ENCODE results near the gene CTNNA1. TPM values are rescaled to one million over a fixed set of nuclear protein-coding genes. Genes with fewer than 3 reads are reported as not detected.

The CTNNA1 gene
- total and polyA plus RNA-seq, 2 donors (not counting 3 experiments of a cell fraction or from before 2014, with no cell fraction given), result 156 to 394 TPM

DNA sequence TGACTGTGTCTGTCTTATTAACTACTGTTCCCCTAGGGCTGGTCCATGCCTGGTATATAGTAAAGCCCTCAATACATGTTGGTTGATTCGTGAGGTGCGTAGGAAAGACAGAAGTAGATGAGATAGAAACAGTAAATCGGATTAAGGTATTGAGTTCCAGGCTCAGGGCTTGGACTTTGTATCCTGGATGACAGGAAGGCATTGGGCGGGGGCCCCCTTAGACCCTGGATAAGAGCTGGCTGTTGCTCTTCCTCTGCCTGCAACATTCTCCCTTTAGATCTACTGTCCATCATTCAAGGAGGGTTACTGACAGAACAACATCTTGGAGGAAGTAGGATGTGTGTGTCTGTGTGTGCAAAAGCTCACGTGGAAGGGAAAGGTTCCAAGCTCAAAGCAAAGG is 31.2 kb upstream of the CTNNA1 start:
- H3K9me1 ChIP-seq (replicated peaks; ENCODE audit: control insufficient read depth, extremely low read depth, insufficient read depth, low read length), result no peaks in the 10 kb centered on the region
- H3K27ac ChIP-seq (ENCODE audit: insufficient read depth, low read depth, low read length), result no peak overlapping the region
- no peaks in the 10 kb centered on the region for H3K9me3 ChIP-seq (replicated peaks; ENCODE audit: control insufficient read depth, insufficient read depth, low read length)
- POLR2A ChIA-PET, result no interaction called here
- H3K27me3 ChIP-seq (ENCODE audit: control insufficient read depth in 2 of 2, insufficient read depth in 2 of 2, low read length in 2 of 2), result peaks cover 5 to 7% of the 10 kb centered on the region in 2 experiments
- no peaks in the 10 kb centered on the region for H3K79me2 ChIP-seq (ENCODE audit: control insufficient read depth, insufficient read depth, low read length)
- BruUV-seq (replicated peaks), result no TSS peak
- TF ChIP-seq POLR2A (IDR thresholded peaks at IDR 0.05; ENCODE audit: low read depth, low read length), result no peak
- TF ChIP-seq MYC (IDR thresholded peaks at IDR 0.05; ENCODE audit: low read depth, low read length), result no peak
- TF ChIP-seq EZH2 (IDR thresholded peaks at IDR 0.05; ENCODE audit: borderline replicate concordance, low read depth, low read length, severe bottlenecking), result no peak
- TF ChIP-seq FOS (IDR thresholded peaks at IDR 0.05; ENCODE audit: borderline replicate concordance, insufficient read depth, low read length), result no peak
- TF ChIP-seq POLR2AphosphoS5 (IDR thresholded peaks at IDR 0.05; ENCODE audit: insufficient read depth, low read depth, low read length), result no peak
- TF ChIP-seq JUN (IDR thresholded peaks at IDR 0.05; ENCODE audit: borderline replicate concordance, insufficient read depth, insufficient read length, low read depth), result no peak
- TF ChIP-seq, protein P1, sequence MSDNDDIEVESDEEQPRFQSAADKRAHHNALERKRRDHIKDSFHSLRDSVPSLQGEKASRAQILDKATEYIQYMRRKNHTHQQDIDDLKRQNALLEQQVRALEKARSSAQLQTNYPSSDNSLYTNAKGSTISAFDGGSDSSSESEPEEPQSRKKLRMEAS (IDR thresholded peaks at IDR 0.05; ENCODE audit: insufficient read depth, insufficient read length), result no peak
- no peak for TF ChIP-seq GATA2 (IDR thresholded peaks at IDR 0.05; ENCODE audit: insufficient read depth, insufficient read length, low read depth, low read length)
- TF ChIP-seq, protein P2, sequence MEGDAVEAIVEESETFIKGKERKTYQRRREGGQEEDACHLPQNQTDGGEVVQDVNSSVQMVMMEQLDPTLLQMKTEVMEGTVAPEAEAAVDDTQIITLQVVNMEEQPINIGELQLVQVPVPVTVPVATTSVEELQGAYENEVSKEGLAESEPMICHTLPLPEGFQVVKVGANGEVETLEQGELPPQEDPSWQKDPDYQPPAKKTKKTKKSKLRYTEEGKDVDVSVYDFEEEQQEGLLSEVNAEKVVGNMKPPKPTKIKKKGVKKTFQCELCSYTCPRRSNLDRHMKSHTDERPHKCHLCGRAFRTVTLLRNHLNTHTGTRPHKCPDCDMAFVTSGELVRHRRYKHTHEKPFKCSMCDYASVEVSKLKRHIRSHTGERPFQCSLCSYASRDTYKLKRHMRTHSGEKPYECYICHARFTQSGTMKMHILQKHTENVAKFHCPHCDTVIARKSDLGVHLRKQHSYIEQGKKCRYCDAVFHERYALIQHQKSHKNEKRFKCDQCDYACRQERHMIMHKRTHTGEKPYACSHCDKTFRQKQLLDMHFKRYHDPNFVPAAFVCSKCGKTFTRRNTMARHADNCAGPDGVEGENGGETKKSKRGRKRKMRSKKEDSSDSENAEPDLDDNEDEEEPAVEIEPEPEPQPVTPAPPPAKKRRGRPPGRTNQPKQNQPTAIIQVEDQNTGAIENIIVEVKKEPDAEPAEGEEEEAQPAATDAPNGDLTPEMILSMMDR (IDR thresholded peaks at IDR 0.05; ENCODE audit: extremely low read depth in 1 of 2, insufficient read depth in 1 of 2, low read depth in 1 of 2, low read length in 2 of 2), result no peak
- H3K9ac ChIP-seq (replicated peaks; ENCODE audit: extremely low read depth, insufficient read depth, low read length), result no peak overlapping the region
- no peak overlapping the region for H2AFZ ChIP-seq (ENCODE audit: low read depth, low read length)
- no peak for DNase-seq (ENCODE audit: low read depth, low spot score)
- intact Hi-C loops (cut with micrococcal nuclease) (no loop called here), dilution Hi-C loops (cut with MboI; ENCODE audit: extremely low pct_ligation_motif_present, low sequenced_read_pairs) (no loop called here)
- H4K20me1 ChIP-seq (replicated peaks; ENCODE audit: control insufficient read depth, extremely low read depth, insufficient read depth, low read length), result no peaks in the 10 kb centered on the region
- CTCF ChIA-PET, result interaction anchor here (0.9 to 1.2 kb wide), 2 partner anchors 15 to 16 kb away, joined by 3 read pairs; no protein-coding TSS in a partner anchor
- no peaks in the 10 kb centered on the region for H3K4me1 ChIP-seq (ENCODE audit: control insufficient read depth, extremely low read depth, insufficient read depth, low read length)
- H3K36me3 ChIP-seq (ENCODE audit: control insufficient read depth in 2 of 2, extremely low read depth in 1 of 2, insufficient read depth in 2 of 2, low read length in 2 of 2), result no peaks in the 10 kb centered on the region
- H3K4me2 ChIP-seq (ENCODE audit: insufficient read depth, low read length), result no peak overlapping the region
- H3K4me3 ChIP-seq (replicated peaks in 1 of 3; ENCODE audit: insufficient read depth in 1 of 3, low read depth in 1 of 3, low read length in 3 of 3), result no peak overlapping the region
- no peak for FAIRE-seq

Measured in endothelial cell of umbilical vein (primary cell).